ENCODE data around the gene LMF1.

DNA sequence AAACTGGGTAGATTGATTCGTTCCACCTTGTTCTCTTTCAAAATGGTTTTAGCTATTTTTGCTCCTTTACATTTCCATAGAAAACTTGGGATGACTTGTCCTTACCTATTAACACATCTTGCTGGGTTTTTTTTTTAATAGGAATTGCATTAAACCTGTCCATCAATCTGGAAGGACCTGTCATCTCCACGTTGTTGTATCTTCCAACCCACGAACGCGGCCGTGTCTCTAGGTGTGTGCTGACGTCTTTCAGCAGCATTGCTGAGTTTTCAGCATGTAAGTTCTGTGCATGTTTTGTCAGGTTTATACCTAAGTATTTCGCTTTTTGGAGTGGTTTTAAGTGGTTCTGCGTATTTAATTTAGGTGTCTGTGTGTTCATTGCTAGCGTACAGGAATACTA, 109.9 kb downstream of the LMF1 start:
- no peak for TF ChIP-seq TAF1 (IDR thresholded peaks at IDR 0.05; ENCODE audit: low read depth, low read length)
- no peak for TF ChIP-seq POLR2AphosphoS5 (IDR thresholded peaks at IDR 0.05; ENCODE audit: low read depth, low read length)
- TF ChIP-seq POLR2A (IDR thresholded peaks at IDR 0.05; ENCODE audit: low read depth, low read length): no peak
- TF ChIP-seq PAX5 (IDR thresholded peaks at IDR 0.05; ENCODE audit: insufficient read depth, low read length, severe bottlenecking): no peak
- no peak for TF ChIP-seq SPI1 (IDR thresholded peaks at IDR 0.05; ENCODE audit: low read depth, low read length)

Measured in GM12891 (cell line).